IgD-negative memory B cell (primary cell): ENCODE data around the gene DLG2. TPM values are rescaled to one million over a fixed set of nuclear protein-coding genes. Genes with fewer than 3 reads are reported as not detected.

Experiments used
- H3K27ac Mint-ChIP-seq, 3 donors: one replicate each; pipeline ENCODE4 v1.8.0; 2020 to 2022; ENCODE audit warnings: mild to moderate bottlenecking in 3 of 3, mixed read lengths in 3 of 3, moderate library complexity in 1 of 3
- H3K27me3 Mint-ChIP-seq: one replicate; pipeline ENCODE4 v1.8.0; 2021; ENCODE audit warnings: mixed read lengths
- H3K36me3 Mint-ChIP-seq: one replicate; pipeline ENCODE4 v1.8.0; 2020; ENCODE audit warnings: mild to moderate bottlenecking, mixed read lengths
- H3K4me1 Mint-ChIP-seq, 3 donors: one replicate each; pipeline ENCODE4 v1.8.0; 2020 to 2022; ENCODE audit warnings: mixed read lengths in 3 of 3, mild to moderate bottlenecking in 1 of 3
- H3K4me3 Mint-ChIP-seq, 4 donors: one replicate each; pipeline ENCODE4 v1.8.0; 2020 to 2022; ENCODE audit warnings: mild to moderate bottlenecking in 4 of 4, mixed read lengths in 4 of 4, moderate library complexity in 3 of 4
- H3K9me3 Mint-ChIP-seq, 3 donors: one replicate each; pipeline ENCODE4 v1.8.0; 2020 to 2021; ENCODE audit warnings: mixed read lengths in 3 of 3, mild to moderate bottlenecking in 1 of 3
- polyA plus RNA-seq: library from polyadenylated mRNA; unstranded; fragments of 300-500 nt; fragmentation: Illumina TruSeq; gene quantifications from one replicate; pipeline ENCODE4 v1.2.3, GENCODE V29; 2021

Gene DLG2
- polyA plus RNA-seq, 1 donor from 2014 or later, result 2.0 TPM

DNA sequence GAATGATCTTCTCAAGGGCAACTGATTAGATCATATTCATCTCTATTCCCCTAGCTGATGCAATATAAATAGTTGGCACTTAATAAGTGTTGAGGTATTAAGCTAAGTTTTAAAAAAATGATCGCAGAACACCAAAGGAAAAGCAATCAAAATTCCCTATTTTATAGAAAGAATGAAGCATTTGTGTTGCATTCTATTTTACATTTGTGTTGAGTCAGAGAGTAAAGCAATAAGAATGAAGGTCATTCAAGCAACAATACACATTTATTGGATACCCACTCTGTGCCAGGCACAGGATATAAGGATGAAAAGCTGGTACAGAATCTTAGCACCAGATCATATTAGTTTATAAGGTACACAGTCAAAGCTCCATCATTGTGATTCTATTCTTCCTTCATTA, 1654.6 kb downstream of the DLG2 start:
- Mint-ChIP-seq H3K4me1 (peaks cover 0 to 3% (median 0%) of the 10 kb centered on the region in 3 donors), H3K27me3 (no peaks in the 10 kb centered on the region), H3K36me3 (no peaks in the 10 kb centered on the region), H3K4me3 (no peak overlapping the region), H3K27ac (no peak overlapping the region), H3K9me3 (no peaks in the 10 kb centered on the region)

DNA sequence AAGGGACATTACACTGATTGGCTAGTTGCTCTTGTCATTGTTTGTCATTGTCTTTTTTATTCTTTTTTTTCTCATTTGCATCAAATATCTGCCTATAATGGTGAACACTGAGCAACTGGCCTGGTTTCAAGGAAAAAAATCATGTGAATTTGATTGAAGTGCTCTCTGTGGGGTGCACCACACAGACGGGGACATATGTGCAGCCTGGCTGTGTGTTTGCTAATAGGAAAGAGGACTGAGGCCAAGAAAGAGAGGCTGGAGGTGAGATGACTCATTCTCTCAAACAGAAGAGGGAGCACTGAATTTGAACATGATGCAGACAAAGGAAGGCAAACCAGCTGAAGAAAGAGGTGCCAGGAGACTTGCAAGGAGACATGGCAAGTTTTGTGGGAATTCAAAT, 1656.1 kb downstream of the DLG2 start:
- Mint-ChIP-seq H3K36me3 (no peaks in the 10 kb centered on the region), H3K9me3 (no peaks in the 10 kb centered on the region), H3K4me3 (no peak overlapping the region), H3K27ac (no peak overlapping the region), H3K4me1 (peaks cover 0 to 3% (median 0%) of the 10 kb centered on the region in 3 donors), H3K27me3 (no peaks in the 10 kb centered on the region)

DNA sequence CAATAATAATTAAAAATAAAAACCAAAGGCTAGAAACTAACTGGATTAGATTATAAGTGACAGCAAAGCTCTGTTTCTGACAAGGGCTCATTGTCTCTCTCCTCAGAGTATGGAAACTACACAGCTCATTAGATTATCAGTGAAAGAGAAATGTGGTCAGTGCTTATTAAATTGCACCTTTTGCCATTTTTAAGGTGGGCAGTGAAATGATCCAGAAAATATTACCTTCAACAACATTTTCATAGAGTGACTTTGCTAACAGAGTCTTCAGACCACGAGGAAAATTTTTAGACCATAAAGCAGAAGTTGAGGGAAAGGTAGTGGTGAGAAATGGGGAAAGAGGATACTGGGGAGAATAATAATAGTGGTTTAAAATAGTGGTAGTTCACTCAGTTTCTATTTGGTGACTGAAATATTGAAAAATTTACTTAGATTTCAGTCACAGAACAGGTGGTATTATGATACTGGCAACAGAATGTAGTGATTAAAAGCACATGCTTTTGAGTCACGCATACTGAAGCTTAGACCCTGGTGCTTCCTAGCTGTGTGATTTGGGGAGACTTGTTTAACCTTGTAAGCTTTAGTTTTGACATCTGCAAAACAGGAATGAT, 1657.0 kb downstream of the DLG2 start:
- no peak overlapping the region for H3K4me3 Mint-ChIP-seq
- no peak overlapping the region for H3K27ac Mint-ChIP-seq
- H3K4me1 Mint-ChIP-seq, result peaks cover 0 to 3% (median 0%) of the 10 kb centered on the region in 3 donors
- no peaks in the 10 kb centered on the region for H3K36me3 Mint-ChIP-seq
- H3K9me3 Mint-ChIP-seq, result no peaks in the 10 kb centered on the region
- no peaks in the 10 kb centered on the region for H3K27me3 Mint-ChIP-seq

DNA sequence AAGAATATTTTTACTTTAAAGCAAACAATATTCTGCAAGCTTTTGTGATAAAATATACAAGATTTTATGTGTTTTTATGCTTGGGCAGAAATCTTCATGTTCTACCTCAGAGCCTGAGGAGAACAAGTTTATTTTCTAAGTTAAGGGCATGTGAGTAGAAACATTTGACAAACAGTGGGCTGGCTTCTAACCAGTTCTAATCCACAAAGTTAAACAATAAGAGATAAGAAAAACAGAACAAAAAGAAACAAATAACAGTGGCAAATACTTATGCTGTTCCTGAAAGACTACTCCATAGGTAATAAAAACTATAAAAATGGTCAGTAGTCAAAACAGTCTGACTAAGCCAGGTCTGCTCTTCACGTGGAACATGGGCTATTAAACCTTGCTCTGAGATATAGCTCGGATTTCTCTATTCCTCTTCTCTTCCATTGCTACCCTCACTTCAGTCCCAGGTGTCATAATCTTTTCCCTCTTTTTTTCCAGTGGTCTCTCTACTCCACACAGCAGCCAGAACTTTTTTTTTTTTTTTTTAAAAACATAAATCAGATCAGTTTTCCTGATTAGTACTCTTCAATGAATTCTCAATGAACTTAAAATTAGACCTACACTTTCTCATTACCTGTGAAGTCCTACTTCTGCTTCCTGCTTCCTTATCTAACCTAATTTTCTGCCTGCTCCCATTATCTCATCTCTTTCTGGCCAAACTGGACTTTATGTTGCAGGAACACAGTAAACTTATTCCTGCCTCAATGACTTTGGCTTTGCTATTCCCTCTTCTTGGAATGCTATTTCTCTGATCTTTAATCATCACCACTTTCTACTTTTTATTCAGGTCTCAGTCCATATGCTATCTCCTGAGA, 1669.9 kb downstream of the DLG2 start:
- H3K36me3 Mint-ChIP-seq, result no peaks in the 10 kb centered on the region
- no peak overlapping the region for H3K4me3 Mint-ChIP-seq
- no peak overlapping the region for H3K27ac Mint-ChIP-seq
- H3K9me3 Mint-ChIP-seq, result no peaks in the 10 kb centered on the region
- H3K27me3 Mint-ChIP-seq, result no peaks in the 10 kb centered on the region
- no peaks in the 10 kb centered on the region for H3K4me1 Mint-ChIP-seq

DNA sequence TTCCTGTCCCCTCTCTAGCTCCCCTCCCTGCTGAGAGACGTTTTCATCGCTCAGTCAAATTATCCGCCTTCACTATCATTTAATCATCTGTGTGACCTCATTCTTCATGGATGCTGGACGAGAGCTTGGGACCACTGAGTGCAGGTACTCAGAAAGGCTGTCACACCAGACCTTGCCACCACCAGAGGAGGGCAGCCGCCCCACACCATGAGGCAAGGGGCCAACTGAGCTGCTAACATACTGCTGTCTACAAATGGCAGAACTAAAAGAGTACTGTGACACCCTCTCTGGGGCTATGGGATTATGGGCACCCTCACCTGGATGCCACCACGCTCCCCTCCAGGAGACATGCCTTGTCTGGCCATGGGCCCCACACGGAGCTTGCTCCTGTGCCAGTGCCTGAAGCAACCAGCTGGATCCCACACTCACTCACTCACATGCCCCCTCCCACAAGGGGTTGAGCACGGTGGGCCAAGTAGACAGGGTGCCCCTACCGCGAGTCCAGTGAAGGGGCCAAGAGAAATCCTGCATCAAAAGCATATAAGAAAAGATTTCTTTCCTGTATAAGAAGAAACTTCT, 1670.9 kb downstream of the DLG2 start:
- Mint-ChIP-seq H3K9me3 (no peaks in the 10 kb centered on the region), H3K36me3 (no peaks in the 10 kb centered on the region), H3K4me3 (no peak overlapping the region), H3K27ac (no peak overlapping the region), H3K4me1 (no peaks in the 10 kb centered on the region), H3K27me3 (no peaks in the 10 kb centered on the region)

DNA sequence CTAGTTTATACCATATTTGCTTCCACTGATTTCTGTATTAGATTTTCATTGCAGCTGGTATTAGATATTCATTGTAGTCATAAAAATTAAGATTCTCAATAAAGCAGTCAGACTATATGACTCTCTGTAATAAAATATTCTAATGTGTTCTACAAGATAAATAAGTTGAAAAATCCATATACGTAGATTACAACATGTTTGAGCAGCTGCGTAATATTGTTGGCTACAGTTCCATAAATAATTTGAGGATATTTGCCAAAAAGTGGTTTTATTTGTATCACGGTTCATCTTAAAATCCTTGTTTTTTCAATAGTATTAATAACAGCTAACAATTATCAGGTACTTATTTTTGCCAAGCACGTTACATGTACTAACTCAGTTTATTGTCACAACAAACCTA, 1672.4 kb downstream of the DLG2 start:
- H3K9me3 Mint-ChIP-seq, result no peaks in the 10 kb centered on the region
- H3K27me3 Mint-ChIP-seq, result no peaks in the 10 kb centered on the region
- H3K4me3 Mint-ChIP-seq, result no peak overlapping the region
- no peaks in the 10 kb centered on the region for H3K36me3 Mint-ChIP-seq
- no peak overlapping the region for H3K27ac Mint-ChIP-seq
- no peaks in the 10 kb centered on the region for H3K4me1 Mint-ChIP-seq

DNA sequence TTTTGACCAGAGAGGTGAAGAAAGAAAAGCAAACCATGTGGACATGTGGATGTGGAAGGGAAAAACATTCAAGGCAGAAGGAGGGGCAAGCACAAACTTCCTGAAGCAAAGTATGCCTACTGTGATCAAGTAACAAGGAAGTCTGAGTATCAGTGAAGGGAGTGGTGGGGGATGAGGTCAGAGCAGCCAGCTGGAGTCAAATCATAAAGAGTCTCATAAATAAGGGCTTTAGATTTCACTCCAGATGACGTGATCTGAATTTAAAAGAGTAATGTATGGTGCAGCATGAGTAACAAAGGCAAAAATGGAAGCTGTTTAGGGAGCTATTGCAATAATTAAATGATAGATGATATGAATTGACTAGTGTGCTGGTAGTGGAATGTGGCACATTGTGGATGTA, 1675.6 kb downstream of the DLG2 start:
- no peaks in the 10 kb centered on the region for H3K4me1 Mint-ChIP-seq
- H3K9me3 Mint-ChIP-seq, result peaks cover 0 to 4% (median 0%) of the 10 kb centered on the region in 3 donors
- no peak overlapping the region for H3K27ac Mint-ChIP-seq
- H3K4me3 Mint-ChIP-seq, result no peak overlapping the region
- no peaks in the 10 kb centered on the region for H3K36me3 Mint-ChIP-seq
- no peaks in the 10 kb centered on the region for H3K27me3 Mint-ChIP-seq

DNA sequence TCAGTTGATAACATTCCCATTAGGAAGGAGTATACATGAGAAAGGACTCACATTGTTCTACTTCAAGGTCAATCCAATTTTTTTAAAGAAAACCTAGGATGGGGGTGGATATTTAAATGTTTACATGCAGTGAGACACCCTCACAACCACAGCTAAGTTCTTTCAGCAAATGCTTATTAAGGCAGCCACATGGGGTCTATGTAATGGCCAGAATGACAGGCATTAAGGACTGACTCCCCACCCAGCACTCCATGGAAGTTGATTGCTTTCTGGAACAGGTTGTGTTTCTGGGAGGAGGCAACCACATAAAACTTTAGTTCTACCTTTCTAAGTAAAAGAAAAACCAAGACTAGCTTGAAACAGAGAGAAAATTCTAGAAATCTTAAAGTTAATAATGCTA, 1678.9 kb downstream of the DLG2 start:
- Mint-ChIP-seq H3K27ac (no peak overlapping the region), H3K36me3 (no peaks in the 10 kb centered on the region), H3K9me3 (peaks cover 0 to 11% (median 8%) of the 10 kb centered on the region in 3 donors), H3K27me3 (no peaks in the 10 kb centered on the region), H3K4me1 (no peaks in the 10 kb centered on the region), H3K4me3 (no peak overlapping the region)

DNA sequence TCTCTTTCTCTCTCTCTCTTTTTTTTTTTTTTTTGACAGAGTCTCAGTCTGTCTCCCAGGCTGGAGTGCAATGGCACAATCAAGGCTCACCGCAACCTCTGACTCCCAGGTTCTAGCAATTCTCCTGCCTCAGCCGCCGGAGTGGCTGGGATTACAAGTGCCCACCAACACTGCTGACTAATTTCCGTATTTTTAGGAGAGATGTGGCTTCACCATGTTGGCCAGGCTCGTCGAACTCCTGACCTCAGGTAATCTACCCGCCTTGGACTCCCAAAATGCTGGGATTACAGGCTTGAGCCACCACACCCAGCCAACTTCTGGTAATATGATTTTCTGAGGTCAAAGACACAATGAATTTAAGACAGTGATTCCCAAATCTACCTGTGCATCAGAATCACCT, 1681.2 kb downstream of the DLG2 start:
- no peak overlapping the region for H3K27ac Mint-ChIP-seq
- peaks cover 1 to 11% (median 8%) of the 10 kb centered on the region in 3 donors for H3K9me3 Mint-ChIP-seq
- no peaks in the 10 kb centered on the region for H3K4me1 Mint-ChIP-seq
- H3K4me3 Mint-ChIP-seq, result no peak overlapping the region
- H3K36me3 Mint-ChIP-seq, result no peaks in the 10 kb centered on the region
- H3K27me3 Mint-ChIP-seq, result no peaks in the 10 kb centered on the region

DNA sequence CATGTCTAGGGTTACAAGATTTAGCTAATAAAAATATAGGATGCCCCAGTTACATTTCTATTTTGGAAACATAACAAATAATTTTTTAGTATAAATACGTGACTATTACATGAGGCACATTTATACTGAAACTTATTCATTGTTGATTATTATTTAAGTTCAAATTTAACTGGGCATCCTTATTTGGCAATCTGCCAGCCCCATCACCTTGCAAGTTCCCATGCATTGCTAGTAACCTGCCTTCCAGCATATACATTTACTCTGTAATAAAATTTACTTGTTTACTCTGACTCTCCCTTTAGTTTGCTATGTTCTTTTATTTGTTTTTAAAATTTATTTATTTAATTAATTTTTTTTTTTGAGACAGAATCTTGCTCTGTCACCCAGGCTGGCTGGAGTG, 1686.1 kb downstream of the DLG2 start:
- peaks cover 0 to 2% (median 0%) of the 10 kb centered on the region in 3 donors for H3K4me1 Mint-ChIP-seq
- no peak overlapping the region for H3K27ac Mint-ChIP-seq
- peaks cover 4 to 11% (median 5%) of the 10 kb centered on the region in 3 donors for H3K9me3 Mint-ChIP-seq
- H3K27me3 Mint-ChIP-seq, result no peaks in the 10 kb centered on the region
- no peak overlapping the region for H3K4me3 Mint-ChIP-seq
- H3K36me3 Mint-ChIP-seq, result no peaks in the 10 kb centered on the region

DNA sequence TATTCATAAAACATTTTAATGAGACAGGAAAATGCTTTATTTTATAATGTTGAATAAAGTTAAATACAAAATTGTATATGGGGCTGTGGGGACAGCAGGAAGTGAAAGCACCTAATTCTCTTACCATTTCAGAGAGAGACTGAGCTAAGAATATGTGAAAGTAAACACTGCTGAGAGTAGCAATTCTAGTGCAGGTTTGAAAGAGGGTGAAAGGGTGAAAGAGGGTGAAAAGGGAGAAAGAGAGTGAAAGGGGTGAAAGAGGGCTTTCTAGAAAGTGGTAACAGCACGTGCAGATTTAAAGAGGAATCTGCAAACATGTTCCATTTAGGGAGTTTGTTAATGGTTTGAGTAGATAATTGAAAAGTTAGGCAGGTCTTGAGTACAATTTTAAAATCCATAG, 1689.0 kb downstream of the DLG2 start:
- no peaks in the 10 kb centered on the region for H3K36me3 Mint-ChIP-seq
- H3K27me3 Mint-ChIP-seq, result no peaks in the 10 kb centered on the region
- H3K27ac Mint-ChIP-seq, result no peak overlapping the region
- H3K9me3 Mint-ChIP-seq, result peaks cover 0 to 5% (median 0%) of the 10 kb centered on the region in 3 donors
- H3K4me3 Mint-ChIP-seq, result no peak overlapping the region
- peaks cover 0 to 2% (median 0%) of the 10 kb centered on the region in 3 donors for H3K4me1 Mint-ChIP-seq

DNA sequence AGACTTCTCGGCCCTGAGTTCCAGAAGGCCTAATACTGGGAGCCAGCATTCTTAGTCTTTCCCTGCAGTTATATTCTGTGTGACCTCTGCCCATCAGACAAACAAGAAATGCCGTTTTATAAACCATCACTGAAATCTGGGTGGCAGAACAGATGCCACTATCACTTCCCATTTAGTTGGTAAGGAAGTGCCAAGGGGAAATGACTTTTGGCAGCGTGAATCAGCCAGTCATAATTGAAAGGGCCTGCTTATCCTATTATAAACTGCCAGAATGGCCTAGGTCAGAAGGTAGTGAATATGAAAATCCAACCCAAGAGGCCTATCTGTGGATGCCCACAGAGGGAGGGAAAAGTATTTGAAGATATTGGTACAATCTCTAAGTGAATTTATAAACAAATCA, 1694.1 kb downstream of the DLG2 start:
- peaks cover 0 to 4% (median 0%) of the 10 kb centered on the region in 3 donors for H3K9me3 Mint-ChIP-seq
- H3K36me3 Mint-ChIP-seq, result no peaks in the 10 kb centered on the region
- no peaks in the 10 kb centered on the region for H3K4me1 Mint-ChIP-seq
- H3K27me3 Mint-ChIP-seq, result no peaks in the 10 kb centered on the region
- H3K4me3 Mint-ChIP-seq, result no peak overlapping the region
- H3K27ac Mint-ChIP-seq, result no peak overlapping the region

DNA sequence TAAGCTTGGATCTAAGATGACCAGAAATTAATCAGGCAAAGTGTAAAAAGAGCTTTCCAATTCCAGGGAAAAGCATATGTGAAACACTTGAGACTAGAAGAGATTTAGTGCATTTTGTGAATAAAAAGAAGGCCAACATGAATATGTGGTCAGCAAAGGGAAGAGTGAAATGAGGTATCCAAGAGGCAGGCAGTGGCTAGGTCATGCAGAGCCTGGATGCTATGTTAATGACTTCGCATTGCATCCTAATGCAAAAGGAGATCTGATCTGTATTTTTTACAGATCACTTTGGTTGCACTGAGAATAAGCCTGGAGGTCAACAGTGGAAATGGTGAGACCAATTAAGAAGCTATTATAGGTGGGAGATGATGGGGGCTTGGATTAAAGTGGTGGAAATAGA, 1699.7 kb downstream of the DLG2 start:
- no peak overlapping the region for H3K27ac Mint-ChIP-seq
- H3K4me1 Mint-ChIP-seq, result peaks cover 0 to 1% (median 0%) of the 10 kb centered on the region in 3 donors
- no peaks in the 10 kb centered on the region for H3K27me3 Mint-ChIP-seq
- H3K4me3 Mint-ChIP-seq, result no peak overlapping the region
- peaks cover 2% of the 10 kb centered on the region for H3K36me3 Mint-ChIP-seq
- peaks cover 0 to 4% (median 4%) of the 10 kb centered on the region in 3 donors for H3K9me3 Mint-ChIP-seq

DNA sequence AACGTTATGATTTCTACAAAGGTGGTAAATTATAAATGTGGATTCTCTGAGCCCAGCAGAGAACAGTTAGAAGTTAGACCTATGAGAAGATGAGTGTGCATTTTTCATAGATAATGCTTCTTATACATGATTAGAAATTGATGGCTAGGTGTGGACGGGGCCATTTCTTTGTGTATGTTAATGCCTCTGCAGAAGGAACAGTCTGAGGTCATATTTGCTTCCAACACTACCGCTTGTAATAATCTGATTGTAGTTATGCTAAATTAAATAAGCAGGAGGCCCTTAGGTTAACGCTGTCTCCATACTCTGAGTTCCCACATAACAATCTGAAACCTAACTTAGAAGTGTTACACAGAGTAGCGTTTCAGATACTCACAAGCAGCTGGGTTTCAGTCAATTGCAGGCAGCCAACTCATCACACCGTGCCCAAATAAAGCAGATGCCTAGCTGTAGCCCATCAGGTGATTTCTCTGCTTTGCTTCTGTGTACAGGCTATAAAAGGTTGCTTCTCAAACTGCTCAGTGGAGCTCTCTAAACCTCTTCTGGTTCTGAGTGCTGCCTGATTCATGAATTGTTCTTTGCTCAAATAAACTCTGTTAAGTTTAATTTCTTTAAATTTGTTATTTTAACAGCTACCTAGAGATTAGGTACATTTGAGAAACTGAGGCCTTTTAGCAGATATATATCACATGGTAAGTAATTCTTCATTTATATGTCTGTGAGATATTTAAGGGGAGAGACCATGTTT, 1702.2 kb downstream of the DLG2 start:
- H3K4me1 Mint-ChIP-seq, result peaks cover 0 to 1% (median 0%) of the 10 kb centered on the region in 3 donors
- peaks cover 0 to 4% (median 4%) of the 10 kb centered on the region in 3 donors for H3K9me3 Mint-ChIP-seq
- H3K27me3 Mint-ChIP-seq, result no peaks in the 10 kb centered on the region
- no peak overlapping the region for H3K27ac Mint-ChIP-seq
- peaks cover 2% of the 10 kb centered on the region for H3K36me3 Mint-ChIP-seq
- no peak overlapping the region for H3K4me3 Mint-ChIP-seq

DNA sequence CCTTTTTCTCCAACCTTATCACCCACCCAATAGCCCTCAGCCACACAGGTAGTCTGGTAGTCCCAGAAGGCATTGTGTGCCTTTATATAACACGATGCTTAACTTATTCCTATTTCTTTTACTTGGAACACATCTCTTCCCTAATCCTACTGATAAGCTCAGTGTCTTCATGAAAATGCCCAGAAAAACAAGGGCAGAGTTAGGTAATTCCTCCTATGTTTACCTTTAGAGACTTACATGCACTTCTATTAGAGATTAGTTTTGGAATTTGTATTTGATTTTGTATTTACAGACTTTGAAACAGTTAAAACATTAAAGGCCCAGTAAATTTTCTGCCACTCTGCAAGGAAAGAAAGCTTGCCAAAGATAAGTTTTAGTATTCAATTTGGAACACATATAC, 1703.2 kb downstream of the DLG2 start:
- H3K9me3 Mint-ChIP-seq, result peaks cover 0 to 4% (median 4%) of the 10 kb centered on the region in 3 donors
- peaks cover 2% of the 10 kb centered on the region for H3K36me3 Mint-ChIP-seq
- no peaks in the 10 kb centered on the region for H3K27me3 Mint-ChIP-seq
- H3K4me1 Mint-ChIP-seq, result peaks cover 0 to 1% (median 0%) of the 10 kb centered on the region in 3 donors
- no peak overlapping the region for H3K27ac Mint-ChIP-seq
- H3K4me3 Mint-ChIP-seq, result no peak overlapping the region
